ENCODE measurements around the gene OR52N4.

OR52N4 gene

DNA sequence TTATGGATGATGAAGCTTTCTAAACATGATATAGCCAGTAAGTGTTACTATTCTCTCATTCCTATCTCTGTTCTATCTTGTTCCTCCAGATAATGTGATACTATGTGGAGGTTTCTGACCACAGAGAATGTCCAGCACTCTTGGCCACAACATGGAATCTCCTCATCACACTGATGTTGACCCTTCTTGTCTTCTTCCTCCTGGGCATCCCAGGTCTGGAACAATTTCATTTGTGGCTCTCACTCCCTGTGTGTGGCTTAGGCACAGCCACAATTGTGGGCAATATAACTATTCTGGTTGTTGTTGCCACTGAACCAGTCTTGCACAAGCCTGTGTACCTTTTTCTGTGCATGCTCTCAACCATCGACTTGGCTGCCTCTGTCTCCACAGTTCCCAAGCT, 27.7 kb upstream of the OR52N4 start:
- FAIRE-seq (no peak), DNase-seq (ENCODE audit: insufficient read length, low spot score) (no peak)
- TF ChIP-seq, protein P1, sequence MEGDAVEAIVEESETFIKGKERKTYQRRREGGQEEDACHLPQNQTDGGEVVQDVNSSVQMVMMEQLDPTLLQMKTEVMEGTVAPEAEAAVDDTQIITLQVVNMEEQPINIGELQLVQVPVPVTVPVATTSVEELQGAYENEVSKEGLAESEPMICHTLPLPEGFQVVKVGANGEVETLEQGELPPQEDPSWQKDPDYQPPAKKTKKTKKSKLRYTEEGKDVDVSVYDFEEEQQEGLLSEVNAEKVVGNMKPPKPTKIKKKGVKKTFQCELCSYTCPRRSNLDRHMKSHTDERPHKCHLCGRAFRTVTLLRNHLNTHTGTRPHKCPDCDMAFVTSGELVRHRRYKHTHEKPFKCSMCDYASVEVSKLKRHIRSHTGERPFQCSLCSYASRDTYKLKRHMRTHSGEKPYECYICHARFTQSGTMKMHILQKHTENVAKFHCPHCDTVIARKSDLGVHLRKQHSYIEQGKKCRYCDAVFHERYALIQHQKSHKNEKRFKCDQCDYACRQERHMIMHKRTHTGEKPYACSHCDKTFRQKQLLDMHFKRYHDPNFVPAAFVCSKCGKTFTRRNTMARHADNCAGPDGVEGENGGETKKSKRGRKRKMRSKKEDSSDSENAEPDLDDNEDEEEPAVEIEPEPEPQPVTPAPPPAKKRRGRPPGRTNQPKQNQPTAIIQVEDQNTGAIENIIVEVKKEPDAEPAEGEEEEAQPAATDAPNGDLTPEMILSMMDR (IDR thresholded peaks at IDR 0.05; ENCODE audit: insufficient read depth, missing control alignments), result no peak

DNA sequence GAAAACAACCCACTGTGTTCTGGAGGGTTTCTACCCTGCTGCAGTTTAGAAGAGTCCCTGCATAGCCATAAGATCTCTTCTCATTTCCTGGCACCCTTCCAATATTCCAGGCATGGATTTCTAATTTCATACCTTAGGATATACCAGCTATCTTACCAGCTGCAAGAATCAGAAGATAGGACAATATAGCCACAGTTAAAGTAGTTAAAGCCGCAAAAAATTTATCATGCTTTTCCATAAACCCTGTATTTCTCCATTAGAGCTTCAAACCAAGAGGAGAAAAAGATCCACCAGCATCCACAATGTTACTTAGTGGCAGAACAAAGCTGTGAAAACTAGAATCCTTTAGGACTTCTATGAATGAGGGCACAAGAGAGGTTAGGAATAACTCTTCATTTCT, 26.4 kb upstream of the OR52N4 start:
- no peak for FAIRE-seq
- no peak for DNase-seq (ENCODE audit: insufficient read length, low spot score)
- TF ChIP-seq, protein P1 (IDR thresholded peaks at IDR 0.05; ENCODE audit: insufficient read depth, missing control alignments), result no peak

DNA sequence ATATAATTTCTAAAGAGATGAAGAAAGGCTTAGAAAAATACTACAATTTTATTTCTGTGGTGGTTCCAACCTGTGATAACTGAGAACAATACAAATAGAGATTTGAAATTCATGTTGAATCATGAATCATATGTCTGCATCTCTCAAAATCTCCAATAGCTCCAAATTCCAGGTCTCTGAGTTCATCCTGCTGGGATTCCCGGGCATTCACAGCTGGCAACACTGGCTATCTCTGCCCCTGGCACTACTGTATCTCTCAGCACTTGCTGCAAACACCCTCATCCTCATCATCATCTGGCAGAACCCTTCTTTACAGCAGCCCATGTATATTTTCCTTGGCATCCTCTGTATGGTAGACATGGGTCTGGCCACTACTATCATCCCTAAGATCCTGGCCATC, 17.6 kb upstream of the OR52N4 start, which contains the start of gene OR56B1:
TSS of gene OR56B1 (plus strand) at position 53 of the 400 bp plus-strand sequence. CDS start at position 122, 69 bp downstream.
- TF ChIP-seq, protein P1 (IDR thresholded peaks at IDR 0.05; ENCODE audit: insufficient read depth, missing control alignments), result no peak
- DNase-seq (ENCODE audit: insufficient read length, low spot score) (no peak), FAIRE-seq (no peak)

DNA sequence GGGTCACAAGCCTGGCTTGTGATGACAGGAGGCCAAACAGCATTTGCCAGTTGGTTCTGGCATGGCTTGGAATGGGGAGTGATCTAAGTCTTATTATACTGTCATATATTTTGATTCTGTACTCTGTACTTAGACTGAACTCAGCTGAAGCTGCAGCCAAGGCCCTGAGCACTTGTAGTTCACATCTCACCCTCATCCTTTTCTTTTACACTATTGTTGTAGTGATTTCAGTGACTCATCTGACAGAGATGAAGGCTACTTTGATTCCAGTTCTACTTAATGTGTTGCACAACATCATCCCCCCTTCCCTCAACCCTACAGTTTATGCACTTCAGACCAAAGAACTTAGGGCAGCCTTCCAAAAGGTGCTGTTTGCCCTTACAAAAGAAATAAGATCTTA, 17.0 kb upstream of the OR52N4 start:
- DNase-seq (ENCODE audit: insufficient read length, low spot score), result no peak
- no peak for FAIRE-seq
- TF ChIP-seq, protein P1 (IDR thresholded peaks at IDR 0.05; ENCODE audit: insufficient read depth, missing control alignments), result no peak

DNA sequence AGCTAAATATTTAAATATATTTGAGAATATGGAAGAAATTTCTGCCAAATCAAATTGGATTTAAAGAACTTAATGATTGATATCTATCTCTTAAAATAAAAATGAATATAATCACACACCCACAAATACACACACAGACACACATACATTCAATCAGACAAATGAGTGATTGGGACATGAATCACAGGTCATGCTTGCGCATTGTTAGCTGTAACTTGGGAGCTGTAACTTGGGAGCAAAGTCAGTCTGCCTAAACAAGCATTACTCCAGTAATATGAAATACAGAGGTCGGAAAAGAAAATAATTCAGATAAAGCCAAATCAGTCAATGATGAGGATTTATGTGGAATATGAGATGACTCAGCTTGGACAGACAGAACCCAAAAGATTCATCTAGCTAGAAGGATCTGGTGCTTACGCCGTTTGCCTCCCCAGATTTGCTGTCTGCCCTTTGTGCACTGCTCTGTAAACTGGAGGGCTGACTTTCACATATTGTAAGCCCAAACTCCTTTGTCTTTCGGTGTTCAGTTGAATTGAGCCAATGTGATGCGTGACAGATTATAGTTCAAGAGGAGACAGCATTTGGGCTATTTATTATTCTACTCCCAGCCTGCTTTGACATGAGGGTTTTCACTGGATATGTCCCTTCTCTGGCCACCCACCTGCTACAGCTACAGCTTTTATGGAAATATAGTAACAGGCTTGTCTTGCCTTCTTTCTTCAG, 16.2 kb upstream of the OR52N4 start:
- DNase-seq (ENCODE audit: insufficient read length, low spot score), result no peak
- no peak for FAIRE-seq
- TF ChIP-seq, protein P1 (IDR thresholded peaks at IDR 0.05; ENCODE audit: insufficient read depth, missing control alignments), result no peak

DNA sequence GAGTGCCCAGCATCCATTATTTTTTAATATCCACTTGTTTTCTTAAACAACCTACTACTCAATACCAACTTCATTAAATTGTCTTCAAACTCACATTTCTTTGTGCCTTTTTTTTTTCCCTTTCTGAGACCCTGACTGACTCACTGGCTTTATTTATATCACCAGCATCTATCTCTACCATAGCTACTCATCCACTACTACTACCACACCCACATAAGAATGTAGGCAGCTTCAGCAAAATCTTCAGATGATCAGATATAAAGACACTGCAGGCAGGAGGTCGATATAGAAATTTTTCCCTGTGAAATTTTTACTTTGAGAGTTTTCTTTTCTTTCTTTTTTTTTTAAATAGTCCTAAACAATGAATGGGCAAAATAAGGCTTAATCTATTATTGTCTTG, 15.6 kb upstream of the OR52N4 start:
- TF ChIP-seq, protein P1 (IDR thresholded peaks at IDR 0.05; ENCODE audit: insufficient read depth, missing control alignments), result no peak
- no peak for FAIRE-seq
- no peak for DNase-seq (ENCODE audit: insufficient read length, low spot score)

DNA sequence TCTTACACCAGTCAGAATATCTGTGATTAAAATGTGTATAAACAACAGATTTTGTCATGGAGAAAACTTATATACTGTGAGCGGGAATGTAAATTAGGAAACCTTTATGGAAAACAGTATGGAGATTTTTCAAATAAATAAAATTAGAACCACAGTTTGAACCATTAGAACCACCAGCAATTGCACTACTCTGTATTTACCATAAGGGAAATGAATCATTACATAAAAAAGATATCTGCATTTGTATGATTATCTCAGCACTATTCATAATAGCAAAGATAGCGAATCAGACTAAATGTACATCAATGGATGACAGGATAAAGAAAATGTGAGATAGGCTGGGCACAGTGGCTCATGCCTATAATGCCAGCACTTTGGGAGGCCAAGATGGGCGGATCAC, 7.4 kb upstream of the OR52N4 start:
- TF ChIP-seq, protein P1 (IDR thresholded peaks at IDR 0.05; ENCODE audit: insufficient read depth, missing control alignments), result no peak
- DNase-seq (ENCODE audit: insufficient read length, low spot score) (no peak), FAIRE-seq (no peak)
